ENCODE results near the gene IVL. TPM values are rescaled to one million over a fixed set of nuclear protein-coding genes. Genes with fewer than 3 reads are reported as not detected.

The IVL gene
- total RNA-seq, 2 donors from 2014 or later: not detected

GRCh38 chr1:152886085-152886484, 22.3 kb upstream of the IVL start:
- intact Hi-C loops (cut with DNase I): no loop called here
- no peak for DNase-seq
- no peak for ATAC-seq

GRCh38 chr1:152886758-152887409, 21.5 kb upstream of the IVL start:
- DNase-seq (no peak), ATAC-seq (no peak)
- intact Hi-C loops (cut with DNase I): no loop called here

- ATAC-seq (no peak), DNase-seq (no peak)
- intact Hi-C loops (cut with DNase I): no loop called here
These were observed 20.2 kb upstream of the IVL start for GRCh38 chr1:152888126-152888525.

GRCh38 chr1:152899027-152899426, 9.3 kb upstream of the IVL start:
- no peak for ATAC-seq
- intact Hi-C loops (cut with DNase I): no loop called here
- no peak for DNase-seq

- intact Hi-C loops (cut with DNase I): no loop called here
- DNase-seq (no peak), ATAC-seq (no peak)
These were observed 8.5 kb upstream of the IVL start for GRCh38 chr1:152899883-152900282.

GRCh38 chr1:152901631-152902030, 6.7 kb upstream of the IVL start:
- DNase-seq (no peak), ATAC-seq (no peak)
- intact Hi-C loops (cut with DNase I): no loop called here

- no peak for DNase-seq
- intact Hi-C loops (cut with DNase I): no loop called here
- no peak for ATAC-seq
These were observed 5.7 kb upstream of the IVL start for GRCh38 chr1:152902636-152903035.

- intact Hi-C loops (cut with DNase I): no loop called here
- no peak for ATAC-seq
- DNase-seq: no peak
These were observed 3.5 kb upstream of the IVL start for GRCh38 chr1:152904688-152905440.

- peak in 1 of 2 donors; percentile 47 for ATAC-seq
- no peak for DNase-seq
- intact Hi-C loops (cut with DNase I): no loop called here
These were observed 2.3 kb upstream of the IVL start for GRCh38 chr1:152906023-152906565.

- intact Hi-C loops (cut with DNase I): no loop called here
- no peak for DNase-seq
- no peak for ATAC-seq
These were observed 860 bp downstream of the IVL start for GRCh38 chr1:152909206-152909605.

- no peak for DNase-seq
- intact Hi-C loops (cut with DNase I): no loop called here
- no peak for ATAC-seq
These were observed 4.1 kb downstream of the IVL start for GRCh38 chr1:152912471-152912870.

- ATAC-seq: no peak
These were observed 4.6 kb downstream of the IVL start for GRCh38 chr1:152912900-152913299.

GRCh38 chr1:152917794-152918193, 9.4 kb downstream of the IVL start:
- intact Hi-C loops (cut with DNase I): no loop called here
- DNase-seq (no peak), ATAC-seq (peak in 1 of 2 donors; percentile 60)

More at GRCh38 chr1:152912900-152913299, 4.6 kb downstream of the IVL start:
- no peak for DNase-seq
- intact Hi-C loops (cut with DNase I): no loop called here

GRCh38 chr1:152919071-152919470, 10.7 kb downstream of the IVL start:
- DNase-seq (no peak), ATAC-seq (no peak)
- intact Hi-C loops (cut with DNase I): no loop called here

- ATAC-seq: no peak
- DNase-seq: no peak
- intact Hi-C loops (cut with DNase I): no loop called here
These were observed 15.8 kb downstream of the IVL start for GRCh38 chr1:152924191-152924590.

GRCh38 chr1:152926091-152926490, 17.7 kb downstream of the IVL start:
- DNase-seq: no peak
- no peak for ATAC-seq
- intact Hi-C loops (cut with DNase I): no loop called here

GRCh38 chr1:152928671-152929070, 20.3 kb downstream of the IVL start:
- intact Hi-C loops (cut with DNase I): no loop called here
- no peak for DNase-seq
- no peak for ATAC-seq

- intact Hi-C loops (cut with DNase I): no loop called here
- ATAC-seq: no peak
- no peak for DNase-seq
These were observed 23.9 kb downstream of the IVL start for GRCh38 chr1:152932170-152932811.

GRCh38 chr1:152933196-152933595, 24.9 kb downstream of the IVL start:
- ATAC-seq (no peak), DNase-seq (no peak)
- intact Hi-C loops (cut with DNase I): no loop called here

GRCh38 chr1:152940614-152941013, 32.3 kb downstream of the IVL start:
- intact Hi-C loops (cut with DNase I): no loop called here
- DNase-seq: no peak
- ATAC-seq: no peak

Data from left cardiac atrium (tissue), 4 donors.